ENCODE data around the gene ATG7. TPM values are rescaled to one million over a fixed set of nuclear protein-coding genes. Genes with fewer than 3 reads are reported as not detected.

Gene ATG7
- total RNA-seq, 1 donor from 2014 or later: 40.3 TPM

DNA sequence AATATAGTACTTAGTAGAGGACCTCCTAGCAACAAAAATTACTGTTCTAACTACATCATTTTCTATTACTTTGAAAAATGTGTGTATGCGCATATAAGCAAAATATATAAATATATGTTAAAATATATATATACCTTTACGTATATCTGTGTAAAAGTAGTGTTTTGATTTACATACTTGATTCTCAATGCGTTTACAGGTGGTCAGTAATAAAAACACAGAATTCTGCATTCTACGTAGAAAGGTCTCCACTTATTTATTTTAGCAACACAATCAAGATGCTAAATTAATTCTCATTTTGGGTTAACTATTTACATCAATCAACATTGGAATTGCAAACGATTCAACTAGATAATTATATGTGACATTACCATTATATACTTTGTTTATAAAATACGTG, 158.0 kb downstream of the ATG7 start:
- Mint-ChIP-seq H3K4me3 (no peak overlapping the region), H3K9me3 (peaks cover 10% of the 10 kb centered on the region), H3K4me1 (peaks cover 27% of the 10 kb centered on the region), H3K27me3 (ENCODE audit: low read depth) (no peaks in the 10 kb centered on the region), H3K27ac (no peak overlapping the region), H3K36me3 (peaks cover 9% of the 10 kb centered on the region)
- no peak for TF ChIP-seq CTCF (IDR thresholded peaks at IDR 0.05; ENCODE audit: unreplicated experiment)
- DNase-seq (ENCODE audit: low spot score in 2 of 2, unreplicated experiment in 2 of 2): no peak

GRCh38 chr3:11430624-11431023, 158.4 kb downstream of the ATG7 start:
- DNase-seq (ENCODE audit: low spot score in 2 of 2, unreplicated experiment in 2 of 2): no peak
- Mint-ChIP-seq H3K27ac (no peak overlapping the region), H3K9me3 (peaks cover 6% of the 10 kb centered on the region), H3K27me3 (ENCODE audit: low read depth) (no peaks in the 10 kb centered on the region), H3K4me3 (no peak overlapping the region), H3K36me3 (peaks cover 9% of the 10 kb centered on the region), H3K4me1 (peaks cover 27% of the 10 kb centered on the region)
- TF ChIP-seq CTCF (IDR thresholded peaks at IDR 0.05; ENCODE audit: unreplicated experiment): no peak

DNA sequence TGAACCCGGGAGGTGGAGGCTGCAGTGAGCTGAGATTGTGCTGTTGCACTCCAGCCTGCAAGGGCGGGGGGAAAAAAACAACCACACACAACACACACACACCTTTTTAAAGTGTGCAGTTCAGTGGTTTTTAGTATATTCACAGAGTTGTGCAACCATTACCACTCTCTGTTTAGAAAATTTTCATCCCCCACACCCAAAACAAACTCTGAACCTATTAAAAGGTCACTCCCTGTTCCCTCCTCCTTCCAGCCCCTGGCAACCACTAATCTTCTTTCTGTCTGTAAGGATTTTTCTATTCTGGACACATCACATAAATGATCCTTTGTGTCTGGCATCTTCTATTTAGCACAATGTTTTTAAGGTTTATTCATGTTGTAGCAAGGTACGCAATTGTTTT, 159.1 kb downstream of the ATG7 start:
- H3K27ac Mint-ChIP-seq: no peak overlapping the region
- H3K36me3 Mint-ChIP-seq: peaks cover 9% of the 10 kb centered on the region
- no peak for DNase-seq (ENCODE audit: low spot score in 2 of 2, unreplicated experiment in 2 of 2)
- H3K9me3 Mint-ChIP-seq: peaks cover 2% of the 10 kb centered on the region
- H3K27me3 Mint-ChIP-seq (ENCODE audit: low read depth): no peaks in the 10 kb centered on the region
- no peak for TF ChIP-seq CTCF (IDR thresholded peaks at IDR 0.05; ENCODE audit: unreplicated experiment)
- peaks cover 27% of the 10 kb centered on the region for H3K4me1 Mint-ChIP-seq
- no peak overlapping the region for H3K4me3 Mint-ChIP-seq

DNA sequence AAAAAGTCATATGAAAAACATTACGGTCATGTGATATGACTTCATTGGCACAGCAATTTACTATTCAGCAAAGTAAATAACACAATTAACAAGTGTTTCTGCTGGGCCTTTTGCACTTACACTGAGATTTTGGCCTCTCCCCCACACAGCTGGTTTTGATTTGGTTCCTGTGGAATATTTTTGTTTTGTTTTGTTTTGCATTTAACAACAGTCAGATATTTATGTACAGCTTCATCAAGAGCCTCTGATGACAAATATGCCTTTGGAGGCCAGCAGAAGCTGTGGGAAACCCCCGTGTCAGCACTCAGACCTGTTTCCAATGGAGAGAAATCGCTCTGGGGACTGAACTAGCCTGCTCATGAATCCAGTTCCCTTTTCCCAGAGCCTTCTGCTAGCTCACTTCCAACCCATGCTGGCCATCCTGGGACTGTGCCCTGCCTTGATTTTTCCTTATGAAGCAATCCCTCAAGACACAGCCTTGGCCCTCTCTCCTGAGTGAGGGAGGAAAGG, 161.9 kb downstream of the ATG7 start:
- Mint-ChIP-seq H3K36me3 (no peaks in the 10 kb centered on the region), H3K4me1 (peaks cover 27% of the 10 kb centered on the region), H3K4me3 (no peak overlapping the region), H3K27me3 (ENCODE audit: low read depth) (no peaks in the 10 kb centered on the region), H3K9me3 (no peaks in the 10 kb centered on the region), H3K27ac (peak overlapping the region; percentile 52)
- TF ChIP-seq CTCF (IDR thresholded peaks at IDR 0.05; ENCODE audit: unreplicated experiment): no peak
- DNase-seq (ENCODE audit: low spot score in 2 of 2, unreplicated experiment in 2 of 2): no peak

DNA sequence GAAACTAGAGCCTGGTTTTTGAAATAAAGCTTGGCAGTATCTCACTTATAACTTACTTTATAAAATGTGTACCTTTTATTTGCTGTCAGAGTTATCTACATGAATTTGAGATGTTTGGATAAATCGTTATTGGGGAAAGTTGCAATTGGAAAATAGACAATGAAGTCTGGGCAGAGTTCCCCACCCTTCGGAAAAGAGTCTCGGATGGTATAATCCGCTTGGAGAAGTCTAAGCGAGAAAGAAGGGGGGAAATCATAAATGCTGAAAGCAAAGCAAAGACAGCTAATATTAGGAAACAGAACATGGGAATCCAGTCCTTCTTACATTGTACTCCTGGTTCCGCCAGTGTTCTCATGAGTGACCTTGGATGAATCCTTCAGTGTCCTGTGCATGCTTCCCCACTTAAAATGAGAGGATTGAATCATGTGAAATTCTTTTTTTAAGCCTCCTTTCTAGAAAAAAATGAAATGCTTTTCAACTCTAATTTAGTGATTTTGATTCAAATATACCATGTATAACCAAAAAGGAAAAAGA, 162.4 kb downstream of the ATG7 start:
- no peak for DNase-seq (ENCODE audit: low spot score in 2 of 2, unreplicated experiment in 2 of 2)
- Mint-ChIP-seq H3K27ac (peak overlapping the region; percentile 52), H3K9me3 (no peaks in the 10 kb centered on the region), H3K36me3 (no peaks in the 10 kb centered on the region), H3K4me3 (no peak overlapping the region), H3K27me3 (ENCODE audit: low read depth) (no peaks in the 10 kb centered on the region), H3K4me1 (peaks cover 27% of the 10 kb centered on the region)
- no peak for TF ChIP-seq CTCF (IDR thresholded peaks at IDR 0.05; ENCODE audit: unreplicated experiment)
